DMS114 treated with DMSO at 0.1 percent for 48 hours (cell line): Measurements from ENCODE around the gene SNX19.
"Not testable (repeated sequence)": the region's sequence is repeated elsewhere in the genome, so short reads cannot be mapped to it uniquely, and the experiment has no call there.

ENCODE experiments used
- DNase-seq: peaks from one replicate; lab custom pipeline; 2025; ENCODE audit not compliant: unreplicated experiment; lab: John Stamatoyannopoulos, UW

Gene SNX19

DNA sequence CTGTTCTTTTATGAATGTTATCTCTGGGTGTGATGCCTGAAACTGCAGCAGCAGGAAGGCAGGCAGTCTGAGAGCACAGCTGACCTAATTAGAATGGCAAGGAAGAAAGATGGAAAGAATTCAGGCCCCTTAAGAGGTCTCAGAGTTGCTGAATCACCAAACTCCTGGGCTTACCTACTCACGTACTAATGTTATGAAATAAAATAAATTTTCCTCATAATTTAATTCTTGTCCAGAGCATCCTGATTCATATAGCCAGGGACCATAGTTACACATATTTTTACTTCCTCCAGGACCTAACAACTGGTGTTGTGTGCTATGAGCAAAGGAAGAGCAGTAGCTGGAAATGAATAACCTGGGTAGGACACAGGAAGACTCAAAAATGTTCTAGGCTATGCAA, 41.9 kb downstream of the SNX19 start:
- DNase-seq = no peak

DNA sequence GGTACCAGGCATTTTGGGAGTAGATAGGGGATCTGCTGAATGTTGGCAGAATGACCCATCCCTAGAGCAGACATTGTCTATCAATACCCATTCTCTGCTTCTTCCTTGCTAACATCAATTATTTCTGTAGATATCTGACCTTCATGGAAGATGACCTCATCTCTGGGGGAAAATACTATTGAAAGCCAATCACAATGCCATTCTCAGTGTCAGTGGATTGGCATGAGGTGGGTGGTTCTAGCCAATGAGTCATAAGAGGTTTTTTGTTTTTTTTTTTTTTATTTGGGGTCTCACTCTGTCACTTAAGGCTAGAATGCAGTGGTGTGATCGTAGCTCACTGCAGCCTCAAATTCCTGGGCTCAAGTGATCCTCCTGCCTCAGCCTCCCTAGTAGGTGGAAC, 42.5 kb downstream of the SNX19 start:
- no peak for DNase-seq

DNA sequence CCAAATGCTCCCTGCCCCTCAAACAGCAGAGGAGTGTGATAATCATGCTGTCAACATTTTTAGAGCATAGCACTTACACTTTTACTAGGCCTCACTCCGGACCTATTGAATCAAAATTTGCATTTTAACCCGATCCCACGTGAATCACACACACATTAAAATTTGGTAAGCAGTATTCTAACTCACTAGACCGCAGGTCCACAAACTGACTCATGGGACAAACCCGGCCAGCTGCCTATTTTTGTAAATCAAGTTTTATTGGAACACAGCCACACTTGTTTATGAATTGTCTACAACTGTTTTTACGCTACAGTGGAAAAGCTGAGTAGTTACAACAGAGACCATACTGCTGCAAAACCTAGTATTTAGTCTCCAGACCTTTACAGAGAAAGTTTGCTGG, 43.3 kb downstream of the SNX19 start:
- no peak for DNase-seq

DNA sequence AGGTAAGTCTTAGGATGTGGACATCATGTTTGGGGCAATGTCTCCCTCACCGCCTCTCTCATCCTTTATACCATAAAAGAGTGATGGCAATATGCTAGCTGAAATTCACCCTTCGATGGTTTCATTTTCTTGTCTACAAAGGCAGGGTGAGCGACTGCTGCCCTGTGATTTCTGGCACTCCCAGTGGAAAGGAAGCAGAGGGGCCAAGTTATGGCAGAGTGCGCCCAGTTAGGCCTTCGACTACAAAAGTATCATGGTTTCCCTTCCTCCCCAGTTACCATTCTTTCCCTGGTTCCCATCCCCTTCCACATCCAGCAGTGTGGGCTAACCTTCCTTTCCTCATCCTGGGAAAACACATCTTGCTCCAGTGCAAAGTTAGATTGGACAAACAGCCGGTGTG, 43.8 kb downstream of the SNX19 start:
- no peak for DNase-seq

DNA sequence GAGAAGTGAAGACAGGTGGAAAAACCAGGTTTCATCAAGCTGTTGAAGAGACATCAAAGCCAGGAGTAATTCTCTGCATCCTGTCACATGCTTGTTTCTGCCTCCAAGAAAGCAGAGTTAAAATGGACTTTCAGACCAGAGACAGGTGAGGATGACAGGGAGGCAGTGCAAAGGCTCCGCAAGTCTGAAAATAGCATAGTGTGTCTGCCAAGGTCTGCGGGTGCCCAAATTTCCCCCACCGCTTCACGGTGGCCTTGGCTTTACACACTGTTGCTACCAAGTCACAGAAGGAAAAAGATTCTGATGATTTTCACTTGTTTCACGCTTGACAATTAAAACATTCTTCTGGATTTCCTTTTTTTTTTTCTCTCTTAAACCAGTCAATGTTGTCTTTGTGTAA, 44.2 kb downstream of the SNX19 start:
- no peak for DNase-seq

DNA sequence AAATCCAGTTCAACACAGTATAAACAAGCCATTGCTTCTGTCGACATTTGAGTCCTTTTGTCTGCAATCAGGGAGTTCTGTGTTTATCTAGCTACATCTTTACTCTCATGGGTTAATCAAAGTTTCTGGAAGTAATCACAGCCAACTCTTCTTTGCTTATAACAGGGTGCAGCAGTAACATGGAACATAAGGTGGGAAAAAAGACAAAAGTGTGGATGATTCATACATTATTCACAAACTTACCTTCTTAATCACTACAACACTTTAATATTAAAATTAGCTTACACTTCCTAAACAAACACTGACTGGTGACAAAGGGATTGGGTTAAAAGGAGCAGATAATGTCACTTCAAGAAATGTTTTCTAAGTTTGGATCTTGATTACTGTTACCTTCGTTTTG, 44.7 kb downstream of the SNX19 start:
- DNase-seq = no peak

DNA sequence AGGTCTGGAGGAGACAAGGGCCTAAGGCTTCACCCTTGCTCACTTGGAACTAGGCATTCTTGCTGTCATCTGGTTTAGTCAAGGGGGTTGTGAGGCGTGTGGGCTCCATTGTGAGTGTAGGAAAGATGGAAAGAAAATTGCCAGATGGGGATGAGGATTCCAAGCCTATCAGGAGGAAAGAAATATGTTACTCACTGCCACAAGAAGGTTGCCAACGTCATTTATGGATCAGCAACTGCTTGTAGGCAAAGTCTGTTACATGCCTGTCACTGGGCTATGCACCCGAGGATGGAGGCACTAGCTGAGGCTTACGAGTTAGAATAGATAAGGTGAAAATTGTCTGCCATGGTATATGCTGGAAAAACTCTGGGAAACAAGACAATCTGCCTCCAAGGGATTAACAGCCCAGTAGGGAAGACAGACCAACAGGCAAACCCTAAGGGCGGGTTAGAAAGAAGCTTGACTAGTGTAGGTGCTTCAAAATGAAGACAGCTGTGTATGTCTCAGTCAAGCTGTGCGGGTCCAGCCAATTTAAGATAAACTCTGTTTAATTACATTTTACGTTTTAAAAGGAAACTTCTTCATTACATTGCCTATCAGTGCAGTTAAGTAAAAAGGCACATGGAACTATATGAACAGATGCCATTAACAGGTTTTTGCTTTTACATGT, 47.4 kb downstream of the SNX19 start:
- DNase-seq = no peak

DNA sequence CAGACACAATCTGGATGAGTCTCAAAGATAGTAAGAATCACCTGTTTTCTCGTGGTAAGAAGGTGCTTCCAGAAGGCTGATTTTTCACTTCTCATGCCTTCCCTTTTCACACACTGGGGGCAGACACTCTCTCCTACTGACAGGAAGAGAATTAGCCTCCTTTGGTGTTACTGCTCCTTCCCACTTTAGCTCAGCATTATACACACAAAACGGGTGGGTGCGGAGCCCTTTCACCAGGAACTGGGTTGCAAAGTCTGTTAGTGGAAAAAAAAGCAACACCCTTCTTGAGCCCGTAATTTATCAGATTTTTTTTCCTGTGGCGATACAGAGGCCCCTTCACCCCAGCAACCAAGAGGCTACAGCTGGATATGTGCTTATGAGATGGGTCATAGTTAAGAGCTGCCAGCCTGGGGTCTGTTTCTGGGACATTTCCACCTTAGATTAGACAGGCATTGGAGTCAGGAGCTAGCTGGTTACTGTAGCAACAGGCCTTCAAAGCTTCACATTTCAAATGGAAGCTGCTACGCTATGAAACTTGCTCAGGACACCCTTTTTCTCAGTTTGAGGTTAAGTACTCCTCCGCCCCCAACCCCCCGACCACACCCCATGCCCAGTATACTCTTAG, 48.1 kb downstream of the SNX19 start:
- DNase-seq = no peak

DNA sequence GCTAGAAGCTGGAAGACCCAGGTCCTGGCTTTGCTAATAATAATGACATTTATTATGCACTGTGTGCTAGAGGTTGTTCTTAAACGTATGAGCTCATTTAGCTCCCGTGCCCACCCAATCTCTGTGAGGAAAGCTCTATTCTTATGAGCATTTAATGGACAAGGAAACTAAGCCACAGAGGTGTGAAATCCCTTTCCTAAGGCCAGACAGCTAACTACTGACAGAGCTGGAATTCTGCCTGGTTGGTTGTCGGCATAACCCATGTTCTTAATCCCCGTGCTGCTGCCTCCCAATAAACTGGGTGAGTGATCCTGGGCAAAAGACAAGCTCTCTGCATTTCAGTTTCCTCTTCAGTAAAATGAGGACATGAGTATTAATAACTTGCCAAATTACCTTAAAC, 49.4 kb downstream of the SNX19 start:
- no peak for DNase-seq

DNA sequence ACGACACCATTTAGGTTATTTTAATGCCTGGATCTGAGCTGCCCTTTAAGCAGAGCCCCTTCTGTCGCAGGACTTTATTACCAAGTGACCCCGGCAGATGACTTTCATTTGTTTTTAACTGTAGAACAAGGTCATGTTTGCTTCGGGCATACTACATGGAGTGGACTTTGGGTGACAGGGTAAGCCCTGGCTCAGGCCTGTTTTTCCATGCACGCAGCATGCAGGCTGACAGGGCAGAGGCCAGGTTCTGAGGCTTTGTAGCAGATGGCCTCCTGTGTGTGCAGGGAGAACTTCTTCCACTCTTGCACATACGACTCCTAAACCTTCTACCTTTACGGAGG, 50.5 kb downstream of the SNX19 start:
- no peak for DNase-seq

DNA sequence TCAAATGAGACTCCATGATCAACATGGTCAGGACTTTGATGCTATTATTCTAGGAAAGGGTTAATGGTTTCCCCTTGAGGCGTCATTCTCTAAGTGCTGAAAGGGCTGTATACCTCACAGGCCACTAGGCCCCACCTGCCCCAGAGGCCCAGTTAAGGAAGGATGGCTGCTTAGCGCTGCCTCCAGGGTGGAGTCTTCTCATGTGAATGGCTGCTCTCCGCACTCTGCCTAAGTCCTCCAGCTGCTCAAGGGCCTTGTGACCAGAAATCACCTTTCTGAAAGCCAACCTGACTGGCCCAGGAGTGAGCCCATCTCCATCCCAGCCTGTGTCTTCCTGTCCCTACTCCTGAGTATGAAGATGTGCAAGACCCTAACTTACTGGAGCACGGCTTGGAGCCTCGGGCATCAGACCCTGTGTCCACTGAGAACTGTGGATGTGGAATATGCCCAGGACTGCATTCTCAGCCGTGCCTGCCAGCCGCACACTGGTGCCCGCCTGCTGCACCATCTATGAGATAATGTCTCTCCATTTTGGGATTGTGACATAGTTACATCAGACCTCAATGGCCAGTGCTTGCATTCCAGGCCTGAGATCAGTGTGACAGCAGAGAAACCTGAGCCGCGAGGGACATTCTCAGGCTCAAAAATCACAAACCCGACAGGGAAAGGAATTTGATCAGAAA, 51.0 kb downstream of the SNX19 start:
- no peak for DNase-seq

DNA sequence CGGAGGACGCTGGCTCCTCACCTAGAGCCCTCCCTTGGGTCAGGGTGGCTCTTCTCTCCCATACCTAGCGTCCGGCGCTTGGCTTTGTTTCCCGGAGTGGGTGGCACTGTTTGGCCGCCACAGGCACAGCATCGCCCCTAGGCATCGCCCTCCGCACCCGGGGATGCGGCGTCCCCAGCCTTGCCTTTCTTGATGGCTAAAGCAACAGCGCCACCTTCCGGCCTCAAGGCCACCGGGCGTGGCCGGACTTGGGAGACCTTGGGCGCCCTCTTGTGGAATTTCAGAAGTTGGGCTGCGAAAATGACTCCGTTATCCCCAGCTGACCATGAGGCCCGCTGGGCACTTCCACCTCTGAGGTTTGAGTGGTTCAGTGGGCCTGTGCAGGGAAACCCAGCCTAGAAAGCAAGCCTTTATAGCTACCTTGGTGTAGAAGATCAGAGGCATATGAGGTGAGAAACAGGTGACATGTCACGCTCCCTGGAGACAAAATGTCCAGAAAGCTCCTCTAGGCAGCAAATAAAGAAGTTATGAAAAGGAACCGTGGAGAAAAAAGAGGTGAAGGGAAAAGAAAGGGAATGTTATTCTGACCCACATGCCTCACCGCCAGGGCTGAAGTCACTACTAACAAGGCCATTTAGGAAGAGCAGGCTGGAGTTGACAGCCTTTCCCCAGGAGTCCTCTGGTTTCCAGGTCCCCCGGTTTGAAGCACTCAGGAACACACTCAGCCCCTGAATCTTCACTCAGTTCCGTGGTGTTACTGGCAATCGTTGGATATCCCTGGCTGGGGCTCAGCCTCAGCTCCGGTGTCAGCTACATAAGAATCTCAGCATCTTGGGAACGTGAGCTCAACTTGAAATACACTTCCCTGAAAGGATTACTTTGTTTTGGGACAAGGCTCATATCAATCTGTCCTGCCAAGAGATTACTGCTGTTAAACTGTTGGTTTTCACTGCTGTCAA, 54.1 kb downstream of the SNX19 start:
- DNase-seq = peak; percentile 61

DNA sequence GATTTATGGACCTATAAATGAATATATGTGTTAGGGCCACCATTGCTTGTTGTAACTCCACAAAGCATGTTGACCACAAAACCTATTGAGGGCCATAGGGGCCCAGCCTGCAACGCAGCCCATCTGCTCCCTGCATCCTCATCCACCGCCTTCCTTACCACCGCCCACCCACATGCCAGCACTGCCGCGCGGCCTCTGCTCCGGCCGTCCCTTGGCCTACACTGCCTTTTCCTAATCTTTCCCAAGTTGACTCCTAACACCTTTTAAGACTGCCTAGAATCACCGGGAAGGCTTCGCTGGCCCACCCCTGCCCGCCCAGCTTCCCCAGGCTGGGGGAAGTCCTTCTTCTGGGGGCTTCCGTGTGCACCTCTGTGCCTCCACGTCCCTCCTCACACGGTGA, 55.0 kb downstream of the SNX19 start:
- no peak for DNase-seq

DNA sequence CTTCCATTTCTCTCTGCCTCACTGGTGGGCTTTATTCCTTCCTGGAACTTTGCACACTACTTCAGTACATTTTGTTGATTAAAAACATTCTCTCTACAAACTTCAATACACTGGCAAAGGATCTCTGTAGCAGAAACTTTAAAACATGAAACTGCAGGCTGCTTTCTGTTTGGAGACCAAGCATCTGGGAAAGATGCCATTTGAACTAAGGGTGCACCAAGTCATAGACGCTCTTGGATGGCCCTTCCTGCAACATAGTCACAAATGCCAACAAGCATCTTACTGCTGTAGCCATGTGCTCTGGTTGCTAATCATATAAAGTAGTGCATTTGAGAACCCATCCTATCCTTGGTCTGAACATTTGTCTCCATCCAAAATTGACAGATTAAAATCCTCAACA, 56.4 kb downstream of the SNX19 start:
- DNase-seq = no peak

DNA sequence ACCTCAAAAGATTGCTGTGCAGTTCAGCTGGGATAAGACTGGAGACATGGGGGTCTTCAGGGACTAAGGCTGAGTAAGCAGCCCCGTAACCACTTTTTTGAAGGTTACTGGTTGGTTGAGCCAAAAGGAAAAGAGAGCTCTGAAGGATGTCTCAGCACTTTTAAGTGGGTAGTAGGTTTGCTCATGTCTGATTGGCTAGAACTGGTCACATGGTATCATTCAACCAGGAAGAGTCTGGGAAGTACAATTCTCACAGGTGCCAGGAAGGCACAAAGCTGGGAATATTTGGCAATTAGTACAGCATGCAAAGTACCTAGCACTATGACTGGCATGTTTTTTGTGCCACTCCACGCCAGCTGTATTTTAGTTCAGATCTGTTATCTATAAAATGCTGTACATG, 58.1 kb downstream of the SNX19 start:
- DNase-seq = no peak

DNA sequence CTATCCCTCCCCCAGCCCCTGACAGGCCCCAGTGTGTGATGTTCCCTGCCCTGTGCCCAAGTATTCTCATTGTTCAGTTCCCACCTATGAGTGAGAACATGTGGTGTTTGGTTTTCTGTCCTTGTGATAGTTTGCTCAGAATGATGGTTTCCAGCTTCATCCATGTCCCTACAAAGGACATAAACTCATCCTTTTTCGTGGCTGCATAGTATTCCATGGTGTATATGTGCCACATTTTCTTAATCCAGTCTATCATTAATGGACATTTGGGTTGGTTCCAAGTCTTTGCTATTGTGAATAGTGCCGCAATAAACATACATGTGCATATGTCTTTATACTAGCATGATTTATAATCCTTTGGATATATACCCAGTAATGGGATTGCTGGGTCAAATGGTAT, 60.6 kb downstream of the SNX19 start:
- DNase-seq = not testable (repeated sequence)

DNA sequence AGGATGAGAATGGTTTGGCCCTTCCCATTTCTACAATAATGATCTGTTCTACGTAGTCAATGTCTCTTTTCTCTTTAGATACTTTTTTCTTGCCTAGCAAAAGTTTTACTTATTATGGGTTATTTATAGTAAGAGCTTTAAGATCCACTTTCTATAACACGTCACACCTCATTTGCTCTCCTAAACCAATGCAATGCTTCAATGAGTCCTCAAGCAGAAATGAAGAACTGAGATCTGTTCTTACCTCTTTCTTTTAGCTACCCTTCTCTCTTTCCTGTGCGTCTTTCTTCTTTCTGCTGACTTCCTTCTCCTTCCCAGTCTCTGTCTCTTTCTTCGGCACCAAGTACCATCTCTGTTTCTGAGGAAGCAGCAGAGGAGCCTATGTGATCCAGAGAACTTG, 61.8 kb downstream of the SNX19 start:
- DNase-seq = no peak

DNA sequence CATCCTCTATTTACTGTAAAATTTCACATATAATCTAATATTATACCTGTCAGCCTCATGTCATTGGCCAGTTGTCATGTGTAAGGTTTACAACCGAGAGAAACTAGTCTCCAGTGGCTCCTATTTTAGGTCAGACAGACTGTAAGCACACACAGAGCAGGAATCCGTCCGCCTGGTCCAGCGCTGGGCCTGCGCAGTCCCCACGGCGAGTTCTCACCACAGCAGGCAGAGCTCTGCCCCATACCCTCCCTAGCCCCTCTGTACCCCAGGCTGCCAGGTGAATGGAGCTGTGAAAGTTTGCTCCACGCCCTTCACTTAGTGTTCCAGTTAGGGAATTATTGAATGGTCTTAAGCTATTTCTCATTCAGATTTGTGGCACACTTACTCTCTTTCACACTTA, 63.7 kb downstream of the SNX19 start:
- DNase-seq = no peak

DNA sequence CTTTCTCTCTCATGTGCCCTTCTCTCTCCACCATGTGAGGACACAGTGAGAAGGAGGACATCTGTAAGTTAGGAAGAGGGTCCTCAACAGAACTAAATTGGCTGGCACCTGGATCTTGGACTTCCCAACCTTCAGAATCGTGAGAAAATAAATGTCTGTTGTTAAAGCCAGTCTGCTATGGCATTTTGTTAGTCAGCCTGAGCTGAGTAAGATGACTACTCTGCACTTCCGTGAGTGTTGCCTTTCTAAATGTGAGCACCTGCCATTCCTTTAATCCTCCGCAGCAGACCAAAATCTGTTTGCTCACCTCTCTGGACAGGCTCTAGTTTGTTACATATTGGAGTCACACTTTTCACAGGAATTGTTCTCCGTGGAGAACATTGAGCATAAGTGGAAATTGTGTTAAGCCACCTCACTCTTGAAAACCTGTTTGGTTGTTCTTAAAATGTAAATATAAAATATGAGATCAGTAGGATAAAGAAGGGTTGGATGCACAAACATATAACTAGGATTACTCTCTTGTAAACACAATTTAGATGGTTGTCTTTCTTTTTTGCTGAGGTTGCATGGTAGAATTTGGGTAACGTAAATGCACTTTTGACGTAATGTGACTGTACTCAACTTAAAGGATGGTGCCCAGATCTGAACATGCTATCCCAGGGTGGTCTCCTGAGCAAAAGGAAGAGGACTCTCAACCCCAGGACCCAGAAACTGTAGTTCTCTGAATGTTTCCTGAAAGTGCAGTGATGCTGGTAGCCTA, 65.9 kb downstream of the SNX19 start:
- no peak for DNase-seq

DNA sequence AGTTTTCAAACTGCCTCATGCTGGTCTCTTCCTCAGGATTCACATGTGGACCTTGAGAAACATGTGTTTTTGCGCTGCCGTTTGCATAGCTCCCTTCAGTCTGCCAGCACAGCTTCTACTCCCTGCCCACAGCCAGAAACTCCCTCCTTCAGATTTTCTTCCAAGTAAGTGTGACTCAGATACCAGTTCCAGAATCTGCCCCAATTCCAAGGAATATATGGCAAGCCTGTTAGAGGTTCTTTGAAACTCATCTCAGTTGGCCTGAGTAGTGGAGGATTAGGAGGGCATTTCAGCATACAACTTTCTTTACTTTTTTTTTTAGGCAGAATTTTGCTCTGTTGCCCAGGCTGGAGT, 67.1 kb downstream of the SNX19 start:
- no peak for DNase-seq
